Measurements from ENCODE around the gene SDK1.

The SDK1 gene

GRCh38 chr7:4029941-4030340 is 728.9 kb downstream of the SDK1 start:
- Histone ChIP-seq H3K4me2 (ENCODE audit: insufficient read depth, low read length) (no peak overlapping the region), H3K27me3 (ENCODE audit: insufficient read depth, low read length, poor library complexity) (no peaks in the 10 kb centered on the region), H4K20me1 (ENCODE audit: insufficient read depth, low read length) (no peaks in the 10 kb centered on the region), H3K4me1 (ENCODE audit: insufficient read depth, low read length) (no peaks in the 10 kb centered on the region), H3K79me2 (ENCODE audit: insufficient read depth, low read length) (no peaks in the 10 kb centered on the region), H3K9me3 (ENCODE audit: insufficient read depth, low read length, severe bottlenecking) (no peaks in the 10 kb centered on the region), H3K9ac (ENCODE audit: low read depth, low read length) (no peak overlapping the region), H2AFZ (ENCODE audit: low read depth, low read length) (no peak overlapping the region), H3K36me3 (ENCODE audit: insufficient read depth, low read length) (no peaks in the 10 kb centered on the region), H3K4me3 (ENCODE audit: low read depth in 1 of 2, low read length in 2 of 2) (no peak overlapping the region), H3K27ac (ENCODE audit: low read length) (no peak overlapping the region)
- no peak for TF ChIP-seq CTCF (IDR thresholded peaks at IDR 0.05; ENCODE audit: borderline replicate concordance, extremely low read depth, low read length, poor library complexity, severe bottlenecking)
- DNase-seq (no peak), ATAC-seq (ENCODE audit: insufficient read depth, low read depth) (no peak)

GRCh38 chr7:4030346-4030950 is 729.4 kb downstream of the SDK1 start:
- Histone ChIP-seq H2AFZ (ENCODE audit: low read depth, low read length) (no peak overlapping the region), H3K4me1 (ENCODE audit: insufficient read depth, low read length) (no peaks in the 10 kb centered on the region), H4K20me1 (ENCODE audit: insufficient read depth, low read length) (no peaks in the 10 kb centered on the region), H3K79me2 (ENCODE audit: insufficient read depth, low read length) (no peaks in the 10 kb centered on the region), H3K4me2 (ENCODE audit: insufficient read depth, low read length) (no peak overlapping the region), H3K4me3 (ENCODE audit: low read depth in 1 of 2, low read length in 2 of 2) (no peak overlapping the region), H3K9me3 (ENCODE audit: insufficient read depth, low read length, severe bottlenecking) (no peaks in the 10 kb centered on the region), H3K27ac (ENCODE audit: low read length) (no peak overlapping the region), H3K27me3 (ENCODE audit: insufficient read depth, low read length, poor library complexity) (no peaks in the 10 kb centered on the region), H3K9ac (ENCODE audit: low read depth, low read length) (no peak overlapping the region), H3K36me3 (ENCODE audit: insufficient read depth, low read length) (no peaks in the 10 kb centered on the region)
- TF ChIP-seq CTCF (IDR thresholded peaks at IDR 0.05; ENCODE audit: borderline replicate concordance, extremely low read depth, low read length, poor library complexity, severe bottlenecking) (no peak), EZH2 (IDR thresholded peaks at IDR 0.05; ENCODE audit: borderline replicate concordance, low read depth, low read length, severe bottlenecking) (no peak)
- DNase-seq = no peak
- ATAC-seq (ENCODE audit: insufficient read depth, low read depth) = no peak

GRCh38 chr7:4033996-4034395 is 732.9 kb downstream of the SDK1 start:
- Histone ChIP-seq H4K20me1 (ENCODE audit: insufficient read depth, low read length) (no peaks in the 10 kb centered on the region), H3K27me3 (ENCODE audit: insufficient read depth, low read length, poor library complexity) (no peaks in the 10 kb centered on the region), H2AFZ (ENCODE audit: low read depth, low read length) (no peak overlapping the region), H3K79me2 (ENCODE audit: insufficient read depth, low read length) (no peaks in the 10 kb centered on the region), H3K9me3 (ENCODE audit: insufficient read depth, low read length, severe bottlenecking) (no peaks in the 10 kb centered on the region), H3K4me1 (ENCODE audit: insufficient read depth, low read length) (no peaks in the 10 kb centered on the region), H3K4me3 (ENCODE audit: low read depth in 1 of 2, low read length in 2 of 2) (no peak overlapping the region), H3K27ac (ENCODE audit: low read length) (no peak overlapping the region), H3K36me3 (ENCODE audit: insufficient read depth, low read length) (no peaks in the 10 kb centered on the region), H3K9ac (ENCODE audit: low read depth, low read length) (no peak overlapping the region), H3K4me2 (ENCODE audit: insufficient read depth, low read length) (no peak overlapping the region)
- ATAC-seq (ENCODE audit: insufficient read depth, low read depth) (no peak), DNase-seq (no peak)
- TF ChIP-seq EZH2 (IDR thresholded peaks at IDR 0.05; ENCODE audit: borderline replicate concordance, low read depth, low read length, severe bottlenecking) (no peak), CTCF (IDR thresholded peaks at IDR 0.05; ENCODE audit: borderline replicate concordance, extremely low read depth, low read length, poor library complexity, severe bottlenecking) (no peak)

- no peaks in the 10 kb centered on the region for H3K4me1 ChIP-seq (ENCODE audit: insufficient read depth, low read length)
- DNase-seq (no peak), ATAC-seq (ENCODE audit: insufficient read depth, low read depth) (no peak)
- no peak for TF ChIP-seq EZH2 (IDR thresholded peaks at IDR 0.05; ENCODE audit: borderline replicate concordance, low read depth, low read length, severe bottlenecking)
- no peak for TF ChIP-seq CTCF (IDR thresholded peaks at IDR 0.05; ENCODE audit: borderline replicate concordance, extremely low read depth, low read length, poor library complexity, severe bottlenecking)
- no peak overlapping the region for H3K9ac ChIP-seq (ENCODE audit: low read depth, low read length)
- H3K4me2 ChIP-seq (ENCODE audit: insufficient read depth, low read length) = no peak overlapping the region
- no peak overlapping the region for H3K27ac ChIP-seq (ENCODE audit: low read length)
- H3K27me3 ChIP-seq (ENCODE audit: insufficient read depth, low read length, poor library complexity) = no peaks in the 10 kb centered on the region
- no peak overlapping the region for H3K4me3 ChIP-seq (ENCODE audit: low read depth in 1 of 2, low read length in 2 of 2)
- no peaks in the 10 kb centered on the region for H3K9me3 ChIP-seq (ENCODE audit: insufficient read depth, low read length, severe bottlenecking)
- no peaks in the 10 kb centered on the region for H3K79me2 ChIP-seq (ENCODE audit: insufficient read depth, low read length)
- H3K36me3 ChIP-seq (ENCODE audit: insufficient read depth, low read length) = no peaks in the 10 kb centered on the region
- no peak overlapping the region for H2AFZ ChIP-seq (ENCODE audit: low read depth, low read length)
- H4K20me1 ChIP-seq (ENCODE audit: insufficient read depth, low read length) = no peaks in the 10 kb centered on the region
Observed at GRCh38 chr7:4037308-4037707, 736.3 kb downstream of the SDK1 start.
